ENCODE results near the gene PTPRE.
A peak's percentile ranks its signal among the peaks of the same experiment; 100 is the strongest.

PTPRE gene

GRCh38 chr10:127977357-127978009 lies 70.6 kb downstream of the PTPRE start (continued):
- TF ChIP-seq ZFP41 (tag by site-specific recombination; IDR thresholded peaks at IDR 0.05; ENCODE audit: borderline replicate concordance), result no peak

- TF ChIP-seq ZNF701 (tag by site-specific recombination; IDR thresholded peaks at IDR 0.05), result no peak
- TF ChIP-seq ZNF391 (tag by site-specific recombination; IDR thresholded peaks at IDR 0.05; ENCODE audit: borderline replicate concordance, low read depth), result no peak
- TF ChIP-seq YY2 (tag by site-specific recombination; IDR thresholded peaks at IDR 0.05), result no peak
- Histone ChIP-seq H3K36me3 (ENCODE audit: control insufficient read depth in 2 of 2, insufficient read depth in 1 of 2, low read length in 2 of 2) (no peaks in the 10 kb centered on the region), H3K4me3 (ENCODE audit: low read depth, low read length) (no peak overlapping the region), H3K9me3 (ENCODE audit: control insufficient read depth, insufficient read depth, low read depth, low read length) (no peaks in the 10 kb centered on the region), H3K4me1 (ENCODE audit: control insufficient read depth, insufficient read depth, low read length) (no peaks in the 10 kb centered on the region), H3K27ac (ENCODE audit: extremely low read depth, low read depth, low read length) (no peak overlapping the region)
- ChIA-PET POLR2A (no interaction called here), CTCF (interaction anchor here (1.5 kb wide), 1 partner anchor 55 kb away, joined by 4 read pairs; no protein-coding TSS in a partner anchor)
Measured at GRCh38 chr10:127978481-127978880, 71.6 kb downstream of the PTPRE start.

- POLR2A ChIA-PET, result no interaction called here
- CTCF ChIA-PET, result interaction anchor here (0.8 kb wide), 1 partner anchor 33 kb away, joined by 4 read pairs; no protein-coding TSS in a partner anchor
- Histone ChIP-seq H3K27ac (ENCODE audit: extremely low read depth, low read depth, low read length) (no peak overlapping the region), H3K4me1 (ENCODE audit: control insufficient read depth, insufficient read depth, low read length) (no peaks in the 10 kb centered on the region), H3K4me3 (ENCODE audit: low read depth, low read length) (no peak overlapping the region), H3K36me3 (ENCODE audit: control insufficient read depth in 2 of 2, insufficient read depth in 1 of 2, low read length in 2 of 2) (no peaks in the 10 kb centered on the region), H3K9me3 (ENCODE audit: control insufficient read depth, insufficient read depth, low read depth, low read length) (no peaks in the 10 kb centered on the region)
- TF ChIP-seq BCL11B (tag by site-specific recombination; IDR thresholded peaks at IDR 0.05; ENCODE audit: low read depth), result no peak
- no peak for TF ChIP-seq ZBTB7A (tag by site-specific recombination; IDR thresholded peaks at IDR 0.05; ENCODE audit: low read depth)
Measured at GRCh38 chr10:127979045-127979444, 72.1 kb downstream of the PTPRE start.

- Histone ChIP-seq H3K9me3 (ENCODE audit: control insufficient read depth, insufficient read depth, low read depth, low read length) (no peaks in the 10 kb centered on the region), H3K27ac (ENCODE audit: extremely low read depth, low read depth, low read length) (no peak overlapping the region), H3K36me3 (ENCODE audit: control insufficient read depth in 2 of 2, insufficient read depth in 1 of 2, low read length in 2 of 2) (no peaks in the 10 kb centered on the region), H3K4me1 (ENCODE audit: control insufficient read depth, insufficient read depth, low read length) (no peaks in the 10 kb centered on the region), H3K4me3 (ENCODE audit: low read depth, low read length) (no peak overlapping the region)
- ChIA-PET CTCF (interaction anchor here (0.8 kb wide), 1 partner anchor 32 kb away, joined by 4 read pairs; no protein-coding TSS in a partner anchor), POLR2A (no interaction called here)
- TF ChIP-seq ZNF280D (tag by site-specific recombination; IDR thresholded peaks at IDR 0.05) (no peak), BCL11B (tag by site-specific recombination; IDR thresholded peaks at IDR 0.05; ENCODE audit: low read depth) (no peak), SALL2 (tag by site-specific recombination; IDR thresholded peaks at IDR 0.05; ENCODE audit: borderline replicate concordance) (no peak), ZBTB7A (tag by site-specific recombination; IDR thresholded peaks at IDR 0.05; ENCODE audit: low read depth) (no peak), ZNF138 (tag by site-specific recombination; IDR thresholded peaks at IDR 0.05; ENCODE audit: borderline replicate concordance) (no peak), ZBTB17 (tag by site-specific recombination; IDR thresholded peaks at IDR 0.05) (no peak), KLF1 (tag by site-specific recombination; IDR thresholded peaks at IDR 0.05) (no peak), ZNF266 (tag by site-specific recombination; IDR thresholded peaks at IDR 0.05; ENCODE audit: low read depth) (no peak)
Measured at GRCh38 chr10:127979566-127979965, 72.7 kb downstream of the PTPRE start.

- Histone ChIP-seq H3K36me3 (ENCODE audit: control insufficient read depth in 2 of 2, insufficient read depth in 1 of 2, low read length in 2 of 2) (no peaks in the 10 kb centered on the region), H3K9me3 (ENCODE audit: control insufficient read depth, insufficient read depth, low read depth, low read length) (no peaks in the 10 kb centered on the region), H3K4me1 (ENCODE audit: control insufficient read depth, insufficient read depth, low read length) (no peaks in the 10 kb centered on the region), H3K4me3 (ENCODE audit: low read depth, low read length) (no peak overlapping the region), H3K27ac (ENCODE audit: extremely low read depth, low read depth, low read length) (no peak overlapping the region)
- POLR2A ChIA-PET, result no interaction called here
- TF ChIP-seq ZNF146 (tag by site-specific recombination; IDR thresholded peaks at IDR 0.05) (peak; percentile 53; the same call in 1 of the 2 replicates), ZNF555 (tag by site-specific recombination; conservative IDR thresholded peaks at IDR 0.05) (no peak)
- CTCF ChIA-PET, result no interaction called here
Measured at GRCh38 chr10:127980898-127981297, 74.0 kb downstream of the PTPRE start.
